ENCODE data around the gene NPSR1.

DNA sequence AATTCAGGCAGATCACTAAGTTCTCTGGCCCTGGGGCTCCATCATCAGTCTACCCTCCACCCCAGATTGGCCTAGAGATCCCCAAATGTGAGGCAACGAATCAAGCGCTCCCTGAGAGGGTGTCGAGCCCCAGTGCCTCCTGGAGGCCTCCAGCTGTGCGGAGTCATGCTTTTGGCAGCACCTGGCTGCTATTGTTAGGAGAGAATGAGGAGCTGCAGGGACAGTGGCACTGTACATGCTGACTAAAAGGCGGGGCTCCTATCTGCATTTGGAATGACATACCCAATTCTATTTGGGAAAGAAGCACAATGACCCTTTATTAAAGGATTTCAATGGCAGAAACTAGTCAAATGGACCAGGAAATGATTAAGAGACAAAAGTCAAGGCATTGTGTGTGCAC is 217.5 kb downstream of the NPSR1 start:
- TF ChIP-seq CTCF (IDR thresholded peaks at IDR 0.05; ENCODE audit: poor library complexity): no peak
- TF ChIP-seq EZH2 (IDR thresholded peaks at IDR 0.05; ENCODE audit: borderline replicate concordance): no peak
- TF ChIP-seq EZH2phosphoT487 (IDR thresholded peaks at IDR 0.05; ENCODE audit: low read depth, severe bottlenecking, unreplicated experiment): no peak

Data from hepatocyte (in vitro differentiated cells).